Fibroblast of mammary gland (primary cell): ENCODE results near the gene SSR2.

Experiments
- DNase-seq: peaks from one replicate; pipeline ENCODE4 v3.0.0-alpha.2; 2010; ENCODE audit warnings: low read depth
- H3K4me3 ChIP-seq: 2 replicates; pipeline ENCODE4 v1.5.1; 2011; ENCODE audit warnings: low read depth, mild to moderate bottlenecking, low read length, moderate library complexity; ENCODE audit not compliant: control insufficient read depth
- TF ChIP-seq, protein P1 (sequence below): conservative IDR thresholded peaks from 2 replicates; pipeline ENCODE4 v1.5.1; 2011; ENCODE audit warnings: low read depth, low read length, inconsistent platforms; ENCODE audit not compliant: control insufficient read depth, insufficient read depth

The SSR2 gene

DNA sequence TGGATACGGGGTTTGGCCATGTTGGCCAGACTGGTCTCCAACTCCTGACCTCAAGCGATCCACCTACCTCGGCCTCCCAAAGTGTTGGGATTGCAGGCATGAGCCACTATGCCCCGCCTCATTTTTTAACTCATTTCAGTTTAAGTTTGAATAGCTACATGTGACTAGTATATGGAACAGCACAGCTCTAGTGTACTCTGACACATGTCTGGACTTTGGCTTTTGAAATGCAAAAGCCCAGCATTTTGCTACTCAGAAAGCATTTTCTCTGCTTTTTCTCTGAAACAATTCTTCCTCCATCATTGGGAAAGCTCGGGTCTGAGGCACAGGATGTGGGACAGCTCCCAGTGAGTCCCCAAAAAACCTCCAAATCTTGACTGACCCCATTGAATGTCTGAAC is 4.0 kb upstream of the SSR2 start:
- TF ChIP-seq, protein P1, sequence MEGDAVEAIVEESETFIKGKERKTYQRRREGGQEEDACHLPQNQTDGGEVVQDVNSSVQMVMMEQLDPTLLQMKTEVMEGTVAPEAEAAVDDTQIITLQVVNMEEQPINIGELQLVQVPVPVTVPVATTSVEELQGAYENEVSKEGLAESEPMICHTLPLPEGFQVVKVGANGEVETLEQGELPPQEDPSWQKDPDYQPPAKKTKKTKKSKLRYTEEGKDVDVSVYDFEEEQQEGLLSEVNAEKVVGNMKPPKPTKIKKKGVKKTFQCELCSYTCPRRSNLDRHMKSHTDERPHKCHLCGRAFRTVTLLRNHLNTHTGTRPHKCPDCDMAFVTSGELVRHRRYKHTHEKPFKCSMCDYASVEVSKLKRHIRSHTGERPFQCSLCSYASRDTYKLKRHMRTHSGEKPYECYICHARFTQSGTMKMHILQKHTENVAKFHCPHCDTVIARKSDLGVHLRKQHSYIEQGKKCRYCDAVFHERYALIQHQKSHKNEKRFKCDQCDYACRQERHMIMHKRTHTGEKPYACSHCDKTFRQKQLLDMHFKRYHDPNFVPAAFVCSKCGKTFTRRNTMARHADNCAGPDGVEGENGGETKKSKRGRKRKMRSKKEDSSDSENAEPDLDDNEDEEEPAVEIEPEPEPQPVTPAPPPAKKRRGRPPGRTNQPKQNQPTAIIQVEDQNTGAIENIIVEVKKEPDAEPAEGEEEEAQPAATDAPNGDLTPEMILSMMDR: no peak

DNA sequence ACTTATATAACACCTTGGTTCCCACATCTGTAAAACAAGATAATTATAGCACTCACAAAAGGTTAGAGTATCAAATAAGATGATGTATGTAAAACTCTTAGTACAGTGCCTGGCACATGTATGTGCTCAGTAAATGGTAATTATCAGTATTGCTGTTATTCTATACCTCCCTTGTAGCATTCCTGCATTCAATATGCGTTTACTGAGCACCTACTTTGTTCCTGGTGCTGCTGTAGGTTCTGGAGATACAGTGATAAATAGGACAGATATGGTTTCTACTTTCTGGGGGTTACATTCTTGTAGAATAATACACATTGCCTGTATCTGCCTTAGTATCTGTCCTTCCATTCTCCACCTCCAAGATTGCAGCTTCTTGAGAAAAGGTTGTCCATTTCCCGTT is 1.2 kb upstream of the SSR2 start:
- no peak for DNase-seq
- TF ChIP-seq, protein P1: no peak
- no peak overlapping the region for H3K4me3 ChIP-seq

More for the DNA sequence above, 4.0 kb upstream of the SSR2 start:
- no peak overlapping the region for H3K4me3 ChIP-seq
- no peak for DNase-seq

DNA sequence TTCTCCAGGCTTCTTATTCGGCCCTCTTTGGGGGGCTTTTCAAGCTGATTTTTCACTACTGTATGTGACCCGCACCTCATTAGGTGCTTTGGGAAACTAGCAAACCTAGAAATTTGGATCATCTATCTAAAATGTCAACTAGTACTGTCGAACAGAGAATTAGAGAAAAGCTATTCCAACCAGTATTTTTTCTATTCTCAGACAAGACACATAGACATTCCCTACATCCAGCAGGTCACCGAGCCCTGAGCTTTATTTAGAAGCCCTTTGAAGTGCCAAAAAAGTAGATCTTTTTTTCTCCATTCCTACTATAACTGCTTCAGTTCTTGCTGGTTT is 310 bp upstream of the SSR2 start:
- DNase-seq: no peak
- H3K4me3 ChIP-seq: peak overlapping the region; percentile 72
- TF ChIP-seq, protein P1: no peak

DNA sequence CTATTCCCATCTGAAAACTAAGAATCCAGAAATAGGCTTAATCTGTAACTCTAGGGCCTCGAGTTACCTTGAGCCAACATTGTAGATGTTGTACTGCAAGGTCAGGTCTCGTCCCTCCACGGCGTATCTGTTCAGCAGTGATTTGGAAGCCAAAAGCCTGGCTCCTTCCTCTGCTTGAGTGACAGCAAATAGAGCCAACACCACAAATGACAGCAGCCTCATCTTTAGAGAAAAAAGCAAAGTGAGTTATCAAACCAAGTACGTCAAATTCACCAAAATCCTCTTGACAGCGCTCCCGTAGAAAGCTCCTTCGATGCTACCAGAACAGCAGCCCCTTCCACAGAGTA is 832 bp downstream of the SSR2 start:
- TF ChIP-seq, protein P1: no peak
- peak overlapping the region; percentile 72 for H3K4me3 ChIP-seq
- DNase-seq: no peak

DNA sequence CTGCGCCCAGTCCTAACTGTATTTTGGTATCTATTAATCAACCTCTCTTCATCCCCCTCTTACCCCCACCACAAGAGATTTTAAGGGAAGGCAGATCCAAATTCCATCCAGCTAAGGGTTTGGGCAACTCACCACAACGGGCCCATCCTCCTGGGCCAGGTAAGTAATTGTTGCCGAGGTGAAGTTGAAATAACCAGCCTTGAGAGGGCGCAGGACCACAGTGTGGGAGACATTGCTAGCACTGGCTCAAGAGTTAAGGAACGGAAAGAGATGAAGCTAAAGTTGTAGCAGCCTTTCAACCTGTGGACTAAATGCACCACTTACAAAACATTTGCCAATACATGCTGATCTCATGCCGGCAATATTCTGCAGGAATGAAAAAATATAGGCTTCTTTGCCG is 5.9 kb downstream of the SSR2 start:
- no peak for DNase-seq
- no peak overlapping the region for H3K4me3 ChIP-seq
- TF ChIP-seq, protein P1: no peak

DNA sequence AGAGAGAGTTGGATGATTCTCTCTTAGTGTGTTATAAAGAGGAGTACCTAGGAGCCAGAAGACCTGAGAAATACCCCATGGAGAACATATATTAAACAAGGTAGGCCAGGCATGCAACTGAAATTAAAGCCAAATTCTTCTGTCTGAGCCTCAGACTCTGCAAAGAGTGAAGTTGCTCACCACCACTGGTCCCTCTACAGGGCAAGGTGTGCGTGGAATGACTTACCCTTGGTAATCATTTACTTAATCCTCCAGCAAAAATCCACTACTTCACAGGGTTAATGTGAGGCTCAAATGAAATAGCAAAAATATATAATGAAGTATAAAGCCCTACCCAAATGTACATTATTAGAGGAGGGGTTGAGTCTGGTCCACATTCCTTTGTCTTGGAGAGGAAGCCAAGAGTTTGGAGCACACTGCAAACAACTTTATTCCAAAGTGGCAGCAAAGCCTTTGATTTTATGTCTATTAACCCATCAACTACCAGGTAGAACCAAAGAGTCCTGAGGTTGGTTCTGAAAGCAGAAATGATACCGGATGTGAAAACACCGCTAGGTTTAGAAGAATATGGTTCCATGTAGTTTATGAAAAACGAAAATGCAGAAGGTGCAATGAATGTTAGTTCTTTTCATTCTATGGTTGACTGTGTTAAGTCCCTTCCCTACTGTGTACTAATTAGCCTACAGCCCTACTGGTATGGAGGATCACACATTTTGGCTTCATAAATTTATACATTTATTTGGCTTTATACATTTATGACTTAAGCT is 8.5 kb downstream of the SSR2 start:
- no peak overlapping the region for H3K4me3 ChIP-seq
- TF ChIP-seq, protein P1: no peak
- DNase-seq: no peak

DNA sequence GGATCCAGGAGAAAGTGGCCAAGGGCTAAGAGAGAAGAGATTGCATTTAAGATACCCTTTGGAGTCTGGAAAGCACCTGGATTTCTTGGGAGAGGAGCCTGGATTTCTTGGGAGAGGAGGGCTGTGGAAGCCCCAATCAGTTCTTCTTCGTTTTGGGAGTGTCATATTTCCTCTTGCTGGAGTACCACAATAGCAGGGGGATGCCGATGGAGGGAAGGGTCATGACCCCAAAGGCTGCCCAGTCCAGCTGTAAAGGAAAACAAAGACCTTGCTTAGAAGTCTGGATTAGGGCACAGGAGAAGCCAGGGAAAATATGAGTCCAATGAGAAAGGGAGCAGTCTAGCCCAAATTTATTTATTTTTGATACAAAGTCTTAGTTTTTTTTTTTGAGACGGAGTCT is 11.3 kb downstream of the SSR2 start:
- no peak overlapping the region for H3K4me3 ChIP-seq
- TF ChIP-seq, protein P1: no peak
- no peak for DNase-seq
